ENCODE data around the gene HDGF.

The HDGF gene

DNA sequence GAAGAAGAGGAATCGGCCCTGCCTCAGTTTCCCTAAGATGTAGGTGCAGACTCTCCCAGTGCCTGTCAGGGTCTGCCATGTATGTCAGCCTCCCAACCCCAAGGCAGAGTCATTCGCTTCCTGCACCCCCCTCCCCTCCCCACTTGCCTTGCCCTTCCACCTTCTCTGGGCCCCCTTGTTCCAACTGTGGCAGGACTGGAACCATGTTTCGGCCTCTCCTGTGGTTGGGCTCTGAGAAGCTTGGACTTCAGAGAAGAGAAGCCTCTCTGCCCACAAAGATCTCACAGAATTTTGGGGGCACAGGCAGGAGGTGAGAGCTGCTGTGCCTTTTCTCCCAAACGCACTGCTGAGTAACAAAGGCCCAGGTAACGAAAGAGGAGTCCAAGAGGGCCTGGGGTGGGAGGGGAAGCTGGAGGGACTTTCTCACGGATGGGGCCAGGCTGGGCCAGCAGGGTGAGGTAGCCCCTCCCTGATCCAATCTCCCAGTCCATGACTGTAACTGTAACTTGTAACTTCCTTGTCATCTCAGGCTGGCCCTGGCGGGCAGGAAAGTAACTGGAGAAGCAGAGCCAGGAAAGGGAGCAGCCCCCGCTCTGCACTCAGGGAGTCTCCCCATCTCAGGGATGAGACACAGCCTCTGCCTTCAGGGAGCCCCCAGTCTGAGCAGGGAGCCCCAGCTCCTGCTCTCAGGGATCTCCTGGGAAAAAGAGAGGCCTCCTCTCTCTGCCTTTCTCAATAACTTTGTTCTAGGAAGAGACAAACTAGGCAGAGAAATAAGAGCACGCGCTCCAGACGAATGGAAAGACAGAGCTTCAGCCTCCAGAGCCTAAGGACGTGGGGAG is 57.4 kb downstream of the HDGF start:
- in situ Hi-C loops (cut with HindIII; ENCODE audit: low sequenced_read_pairs), result no loop called here
- no peak overlapping the region for H3K4me3 ChIP-seq (ENCODE audit: low read depth, low read length)
- TF ChIP-seq, protein P1, sequence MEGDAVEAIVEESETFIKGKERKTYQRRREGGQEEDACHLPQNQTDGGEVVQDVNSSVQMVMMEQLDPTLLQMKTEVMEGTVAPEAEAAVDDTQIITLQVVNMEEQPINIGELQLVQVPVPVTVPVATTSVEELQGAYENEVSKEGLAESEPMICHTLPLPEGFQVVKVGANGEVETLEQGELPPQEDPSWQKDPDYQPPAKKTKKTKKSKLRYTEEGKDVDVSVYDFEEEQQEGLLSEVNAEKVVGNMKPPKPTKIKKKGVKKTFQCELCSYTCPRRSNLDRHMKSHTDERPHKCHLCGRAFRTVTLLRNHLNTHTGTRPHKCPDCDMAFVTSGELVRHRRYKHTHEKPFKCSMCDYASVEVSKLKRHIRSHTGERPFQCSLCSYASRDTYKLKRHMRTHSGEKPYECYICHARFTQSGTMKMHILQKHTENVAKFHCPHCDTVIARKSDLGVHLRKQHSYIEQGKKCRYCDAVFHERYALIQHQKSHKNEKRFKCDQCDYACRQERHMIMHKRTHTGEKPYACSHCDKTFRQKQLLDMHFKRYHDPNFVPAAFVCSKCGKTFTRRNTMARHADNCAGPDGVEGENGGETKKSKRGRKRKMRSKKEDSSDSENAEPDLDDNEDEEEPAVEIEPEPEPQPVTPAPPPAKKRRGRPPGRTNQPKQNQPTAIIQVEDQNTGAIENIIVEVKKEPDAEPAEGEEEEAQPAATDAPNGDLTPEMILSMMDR (IDR thresholded peaks at IDR 0.05; ENCODE audit: low read depth, low read length, missing control alignments), result no peak
- DNase-seq (ENCODE audit: low read depth), result no peak

DNA sequence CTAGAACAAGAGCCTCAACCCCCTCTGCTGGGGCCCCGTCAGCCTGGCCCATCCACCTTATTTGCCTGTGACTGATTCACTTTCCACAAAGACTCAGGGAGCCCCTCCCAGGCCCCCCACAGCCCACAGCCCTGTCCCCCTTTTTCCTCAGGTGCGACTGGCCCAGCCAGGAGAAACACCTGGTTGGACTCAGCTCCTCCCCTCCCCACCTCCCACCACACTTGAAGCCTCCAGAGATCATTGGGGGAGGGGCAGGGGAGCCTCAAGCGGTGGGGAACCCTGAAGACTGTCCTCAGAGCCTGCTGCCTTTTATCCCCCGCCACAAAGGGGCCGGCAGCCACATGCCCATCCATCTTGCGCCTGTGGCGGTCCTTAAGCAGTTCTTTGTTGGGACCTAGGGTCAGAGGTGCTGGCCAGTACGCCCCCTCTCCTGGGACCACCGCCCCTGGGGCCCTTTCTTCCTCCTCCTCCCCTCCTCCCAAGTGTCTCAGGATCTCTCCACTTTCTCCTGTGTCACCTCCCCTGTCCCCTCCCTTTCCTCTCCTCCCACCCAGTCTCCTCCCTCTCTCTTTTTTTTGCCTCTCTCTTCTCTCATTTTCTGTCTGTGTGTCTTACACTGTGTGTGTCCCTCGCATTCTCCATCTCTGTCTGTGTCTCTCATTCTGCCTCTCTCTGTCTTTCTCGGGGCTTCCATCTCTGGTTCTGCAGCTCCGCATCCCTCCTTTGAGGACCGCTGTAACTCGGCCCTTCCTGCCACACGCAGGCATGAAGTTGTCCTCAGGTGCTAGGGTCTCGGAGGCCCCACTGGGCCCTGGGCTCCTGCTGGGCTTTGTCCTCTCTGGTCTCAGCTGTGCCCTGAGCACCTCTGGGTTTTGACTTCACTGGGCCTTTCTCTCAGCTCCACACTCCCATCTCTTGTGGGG is 58.3 kb downstream of the HDGF start:
- TF ChIP-seq, protein P1 (IDR thresholded peaks at IDR 0.05; ENCODE audit: low read depth, low read length, missing control alignments), result no peak
- in situ Hi-C loops (cut with HindIII; ENCODE audit: low sequenced_read_pairs), result no loop called here

DNA sequence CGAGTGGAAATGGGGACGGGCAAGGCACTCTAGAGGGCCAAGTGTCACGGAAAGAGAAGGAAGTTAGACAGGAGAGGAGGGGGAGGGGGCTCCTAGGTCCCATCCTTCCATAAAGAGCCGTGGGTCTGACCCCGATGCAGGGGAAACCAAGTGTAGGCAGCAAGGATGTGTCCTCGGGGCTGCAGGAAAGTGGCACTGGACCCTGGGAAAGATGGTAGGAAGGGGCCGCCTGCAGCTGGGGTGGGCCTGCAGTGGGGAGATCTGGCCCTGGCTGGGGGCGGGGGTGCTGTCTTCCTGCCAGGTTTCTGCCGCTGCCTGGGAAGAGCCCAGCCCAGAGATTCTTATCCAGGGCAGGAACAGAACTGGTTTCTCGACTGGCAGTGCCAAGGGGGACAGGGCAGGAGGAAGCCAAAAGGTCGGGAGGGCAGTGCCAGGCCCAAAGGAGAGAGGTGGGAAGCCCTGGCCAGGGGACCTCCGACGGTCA is 59.0 kb downstream of the HDGF start:
- TF ChIP-seq, protein P1 (IDR thresholded peaks at IDR 0.05; ENCODE audit: low read depth, low read length, missing control alignments), result no peak
- H3K4me3 ChIP-seq (ENCODE audit: low read depth, low read length), result no peak overlapping the region
- DNase-seq (ENCODE audit: low read depth), result no peak
- in situ Hi-C loops (cut with HindIII; ENCODE audit: low sequenced_read_pairs), result no loop called here

More for the DNA sequence above, 58.3 kb downstream of the HDGF start:
- DNase-seq (ENCODE audit: low read depth), result no peak
- H3K4me3 ChIP-seq (ENCODE audit: low read depth, low read length), result no peak overlapping the region
